HL-60 (cell line): ENCODE data around the gene ACACA.

ENCODE experiments used
- CTCF ChIP-seq: IDR thresholded peaks from one replicate; pipeline ENCODE4 v1.5.1; 2011; ENCODE audit warnings: low read length, control low read depth, inconsistent platforms; ENCODE audit not compliant: insufficient read depth
- POLR2AphosphoS5 ChIP-seq: IDR thresholded peaks from 2 replicates; pipeline ENCODE4 v1.6.1; 2012; ENCODE audit warnings: low read depth

GRCh38 chr17:37111329-37111728, 295.3 kb downstream of the ACACA start:
- TF ChIP-seq CTCF = no peak
- TF ChIP-seq POLR2AphosphoS5 = no peak
